Tibial nerve (tissue), 4 donors: ENCODE measurements around the gene ZNF618. TPM values are rescaled to one million over a fixed set of nuclear protein-coding genes. Genes with fewer than 3 reads are reported as not detected.

Experiments
- DNase-seq, 2 donors: peaks; one replicate each; pipeline ENCODE4 v3.0.0-alpha.2; 2019; ENCODE audit warnings: low spot score in 2 of 2
- H3K27ac ChIP-seq, 4 donors: fragments of 200-600 bp; sonication (generic) in 3 of 4; one replicate each; pipeline ENCODE4 v1.5.1; 2017 to 2019; ENCODE audit warnings: mild to moderate bottlenecking in 1 of 4
- H3K27me3 ChIP-seq, 2 donors: fragments of 200-600 bp; sonication (generic) in 1 of 2; one replicate each; pipeline versions ENCODE4 v1.5.1 to v1.6.0; 2017 to 2019
- H3K36me3 ChIP-seq, 3 donors: fragments of 200-600 bp; sonication (generic); one replicate each; pipeline ENCODE4 v1.5.1; 2018 to 2019
- H3K4me1 ChIP-seq, 4 donors: fragments of 200-600 bp; sonication (generic) in 3 of 4; one replicate each; pipeline ENCODE4 v1.5.1; 2017 to 2019
- H3K4me3 ChIP-seq, 4 donors: fragments of 200-600 bp; sonication (generic) in 3 of 4; one replicate each; pipeline ENCODE4 v1.5.1; 2017 to 2019; ENCODE audit warnings: mild to moderate bottlenecking in 1 of 4, moderate library complexity in 1 of 4
- H3K9me3 ChIP-seq, 4 donors: fragments of 200-600 bp; sonication (generic) in 3 of 4; one replicate each; pipeline ENCODE4 v1.5.1; 2017 to 2019
- CTCF ChIP-seq, 5 experiments: fragments of 200-600 bp in 3 of 5; fragments of 450-650 bp in 2 of 5; sonication (generic) in 3 of 5; IDR thresholded peaks; one replicate each; pipeline ENCODE4 v1.5.1; 2016 to 2019; ENCODE audit warnings: antibody characterized with exemption in 5 of 5, mild to moderate bottlenecking in 3 of 5, moderate library complexity in 2 of 5
- EP300 ChIP-seq, 2 donors: sonication (generic); formaldehyde crosslinking; IDR thresholded peaks; one replicate each; pipeline ENCODE4 v1.6.1; 2017; ENCODE audit warnings: antibody characterized with exemption in 2 of 2, mild to moderate bottlenecking in 1 of 2
- POLR2A ChIP-seq, 2 donors: fragments of 450-650 bp; IDR thresholded peaks; one replicate each; pipeline ENCODE4 v1.6.1; 2017; ENCODE audit warnings: antibody characterized with exemption in 2 of 2, mild to moderate bottlenecking in 2 of 2, moderate library complexity in 2 of 2
- WGBS, 2 donors: methylation state at CpG; one replicate each; pipeline ENCODE4 v1.1.5; 2018; 5-methylcytosine and 5-hydroxymethylcytosine counted together
- total RNA-seq, 4 donors: library from RNA; depleted of rRNA; stranded (reverse); fragments of >200 nt; gene quantifications; one replicate each; pipeline ENCODE4 v1.1.0, GENCODE V29; 2016

Gene ZNF618
- total RNA-seq, 4 donors from 2014 or later: 7.3 to 11.6 (median 9.0) TPM

GRCh38 chr9:114029311-114030170 is 153.4 kb downstream of the ZNF618 start:
- H3K27me3 ChIP-seq: no peaks in the 10 kb centered on the region
- peaks cover 0 to 89% (median 0%) of the 10 kb centered on the region in 3 donors for H3K36me3 ChIP-seq
- H3K9me3 ChIP-seq: no peaks in the 10 kb centered on the region
- no peak for DNase-seq
- TF ChIP-seq CTCF (IDR thresholded peaks at IDR 0.05) (no peak), EP300 (IDR thresholded peaks at IDR 0.05) (no peak), POLR2A (IDR thresholded peaks at IDR 0.05) (no peak)
- no peak overlapping the region for H3K4me3 ChIP-seq
- no peak overlapping the region for H3K27ac ChIP-seq
- 87 to 89% methylated on average over 12 of the region's 12 CpGs for WGBS, 2 donors
- H3K4me1 ChIP-seq: peaks cover 0 to 12% (median 0%) of the 10 kb centered on the region in 4 donors

- DNase-seq: no peak
- Histone ChIP-seq H3K27me3 (no peaks in the 10 kb centered on the region), H3K9me3 (no peaks in the 10 kb centered on the region), H3K27ac (no peak overlapping the region), H3K36me3 (peaks cover 0 to 90% (median 0%) of the 10 kb centered on the region in 3 donors), H3K4me3 (no peak overlapping the region), H3K4me1 (peaks cover 0 to 12% (median 0%) of the 10 kb centered on the region in 4 donors)
- TF ChIP-seq CTCF (IDR thresholded peaks at IDR 0.05) (no peak), EP300 (IDR thresholded peaks at IDR 0.05) (no peak), POLR2A (IDR thresholded peaks at IDR 0.05) (no peak)
- WGBS, 2 donors: 92 to 94% methylated on average over 9 of the region's 9 CpGs
Measured at GRCh38 chr9:114030364-114030763, 154.3 kb downstream of the ZNF618 start.

GRCh38 chr9:114031037-114031630 is 155.0 kb downstream of the ZNF618 start:
- DNase-seq: no peak
- 87 to 91% methylated on average over 7 of the region's 7 CpGs for WGBS, 2 donors

GRCh38 chr9:114031948-114032840 is 156.1 kb downstream of the ZNF618 start:
- WGBS, 2 donors: 73 to 75% methylated on average over 17 to 19 of the region's 19 CpGs
- H3K36me3 ChIP-seq: peaks cover 2 to 93% (median 4%) of the 10 kb centered on the region in 3 donors
- no peak for DNase-seq
- no peak overlapping the region for H3K4me3 ChIP-seq
- peaks cover 0 to 12% (median 0%) of the 10 kb centered on the region in 4 donors for H3K4me1 ChIP-seq
- TF ChIP-seq EP300 (IDR thresholded peaks at IDR 0.05) (no peak), POLR2A (IDR thresholded peaks at IDR 0.05) (no peak), CTCF (IDR thresholded peaks at IDR 0.05) (no peak)
- H3K9me3 ChIP-seq: peaks cover 0 to 14% (median 0%) of the 10 kb centered on the region in 4 donors
- H3K27me3 ChIP-seq: no peaks in the 10 kb centered on the region
- no peak overlapping the region for H3K27ac ChIP-seq

More at GRCh38 chr9:114031037-114031630, 155.0 kb downstream of the ZNF618 start:
- peaks cover 0 to 12% (median 0%) of the 10 kb centered on the region in 4 donors for H3K4me1 ChIP-seq
- no peak overlapping the region for H3K27ac ChIP-seq
- no peaks in the 10 kb centered on the region for H3K27me3 ChIP-seq
- no peak overlapping the region for H3K4me3 ChIP-seq
- no peak for TF ChIP-seq POLR2A (IDR thresholded peaks at IDR 0.05)
- no peak for TF ChIP-seq EP300 (IDR thresholded peaks at IDR 0.05)
- TF ChIP-seq CTCF (IDR thresholded peaks at IDR 0.05): no peak
- H3K36me3 ChIP-seq: peaks cover 0 to 92% (median 0%) of the 10 kb centered on the region in 3 donors
- H3K9me3 ChIP-seq: peaks cover 0 to 3% (median 0%) of the 10 kb centered on the region in 4 donors
